H1 (cell line): Measurements from ENCODE around the gene RABL2A.
"Not testable (repeated sequence)": the region's sequence is repeated elsewhere in the genome, so short reads cannot be mapped to it uniquely, and the experiment has no call there.

Experiments
- CTCF ChIP-seq, 3 experiments: IDR thresholded peaks; 1 replicate in 2 of 3; 2 replicates in 1 of 3; pipeline versions ENCODE4 v1.5.1 to v1.6.1; 2011; ENCODE audit warnings: low read length in 3 of 3, mild to moderate bottlenecking in 3 of 3, inconsistent platforms in 2 of 3, low read depth in 1 of 3, moderate library complexity in 1 of 3; ENCODE audit not compliant: insufficient read depth in 1 of 3; ENCODE audit errors: control extremely low read depth in 1 of 3
- EP300 ChIP-seq, 2 experiments: IDR thresholded peaks; 1 replicate in 1 of 2; 2 replicates in 1 of 2; pipeline ENCODE4 v1.6.1; 2011 to 2012; ENCODE audit warnings: low read depth in 2 of 2, low read length in 2 of 2, mild to moderate bottlenecking in 2 of 2, borderline replicate concordance in 1 of 2, inconsistent platforms in 1 of 2, moderate library complexity in 1 of 2
- EZH2 ChIP-seq: fragments of 200-600 bp; sonication (generic); IDR thresholded peaks from 2 replicates; pipeline ENCODE4 v1.7.1; 2012; ENCODE audit warnings: low read depth, mild to moderate bottlenecking, moderate library complexity, low read length, inconsistent platforms; ENCODE audit not compliant: severe bottlenecking
- POLR2AphosphoS5 ChIP-seq: IDR thresholded peaks from 2 replicates; pipeline ENCODE4 v1.6.1; 2011; ENCODE audit warnings: low read depth, low read length

GRCh38 chr2:113652599-113652998, 25.5 kb downstream of the RABL2A start:
- TF ChIP-seq EP300 (IDR thresholded peaks at IDR 0.05; ENCODE audit: borderline replicate concordance in 1 of 2, low read depth in 2 of 2, low read length in 2 of 2); EZH2; CTCF (IDR thresholded peaks at IDR 0.05; ENCODE audit: control extremely low read depth in 1 of 3, insufficient read depth in 1 of 3, low read depth in 1 of 3, low read length in 3 of 3); POLR2AphosphoS5: not testable (repeated sequence)
